GM20431 (cell line): Measurements from ENCODE around the gene CLASP1.
"Not testable (repeated sequence)": the region's sequence is repeated elsewhere in the genome, so short reads cannot be mapped to it uniquely, and the experiment has no call there.

ENCODE experiments used
- in situ Hi-C: fragments of 300-500 bp; cut with MseI, MboI; formaldehyde crosslinking; loops from one replicate; pipeline ENCODE4 v1.15.0; 2020; ENCODE audit warnings: low sequenced_read_pairs; ENCODE audit not compliant: unreplicated experiment

CLASP1 gene

GRCh38 chr2:121664086-121664485 is 14.8 kb upstream of the CLASP1 start:
- in situ Hi-C loops: no loop called here

GRCh38 chr2:121663434-121663833 is 14.2 kb upstream of the CLASP1 start:
- in situ Hi-C loops: no loop called here

- in situ Hi-C loops: no loop called here
These were observed 13.4 kb upstream of the CLASP1 start for GRCh38 chr2:121662656-121663055.

GRCh38 chr2:121659933-121660332 is 10.7 kb upstream of the CLASP1 start:
- in situ Hi-C loops: no loop called here

GRCh38 chr2:121658393-121658792 is 9.1 kb upstream of the CLASP1 start:
- in situ Hi-C loops: not testable (repeated sequence)

GRCh38 chr2:121653035-121653434 is 3.8 kb upstream of the CLASP1 start:
- in situ Hi-C loops: no loop called here

GRCh38 chr2:121650315-121650930 is 1.2 kb upstream of the CLASP1 start:
- in situ Hi-C loops: no loop called here

- in situ Hi-C loops: loop anchor here (25.0 kb wide), 1 partner anchor 112 kb away; the partner anchor contains the start of gene RNU4ATAC
These were observed 493 bp upstream of the CLASP1 start for GRCh38 chr2:121649596-121650314.

GRCh38 chr2:121648206-121649148 is 785 bp downstream of the CLASP1 start:
- in situ Hi-C loops: loop anchor here (25.0 kb wide), 1 partner anchor 111 kb away; the partner anchor contains the start of gene RNU4ATAC

GRCh38 chr2:121647396-121647795 is 1.9 kb downstream of the CLASP1 start:
- in situ Hi-C loops: loop anchor here (25.0 kb wide), 1 partner anchor 110 kb away; the partner anchor contains the start of gene RNU4ATAC

GRCh38 chr2:121644715-121645114 is 4.5 kb downstream of the CLASP1 start:
- in situ Hi-C loops: loop anchor here (25.0 kb wide), 1 partner anchor 107 kb away; the partner anchor contains the start of gene RNU4ATAC

- in situ Hi-C loops: loop anchor here (25.0 kb wide), 1 partner anchor 107 kb away; the partner anchor contains the start of gene RNU4ATAC
These were observed 5.4 kb downstream of the CLASP1 start for GRCh38 chr2:121643877-121644276.

- in situ Hi-C loops: loop anchor here (25.0 kb wide), 1 partner anchor 103 kb away; the partner anchor contains the start of gene RNU4ATAC
These were observed 8.6 kb downstream of the CLASP1 start for GRCh38 chr2:121640380-121641316.

- in situ Hi-C loops: loop anchor here (25.0 kb wide), 1 partner anchor 103 kb away; the partner anchor contains the start of gene RNU4ATAC
These were observed 9.4 kb downstream of the CLASP1 start for GRCh38 chr2:121639846-121640245.

- in situ Hi-C loops: loop anchor here (25.0 kb wide), 1 partner anchor 101 kb away; the partner anchor contains the start of gene RNU4ATAC
These were observed 10.9 kb downstream of the CLASP1 start for GRCh38 chr2:121638333-121638732.

GRCh38 chr2:121635371-121635770 is 13.9 kb downstream of the CLASP1 start:
- in situ Hi-C loops: loop anchor here (25.0 kb wide), 1 partner anchor 98 kb away; the partner anchor contains the start of gene RNU4ATAC

GRCh38 chr2:121634354-121635307 is 14.6 kb downstream of the CLASP1 start:
- in situ Hi-C loops: loop anchor here (25.0 kb wide), 1 partner anchor 97 kb away; the partner anchor contains the start of gene RNU4ATAC

- in situ Hi-C loops: loop anchor here (25.0 kb wide), 1 partner anchor 96 kb away; the partner anchor contains the start of gene RNU4ATAC
These were observed 15.8 kb downstream of the CLASP1 start for GRCh38 chr2:121633463-121633862.
